H1 (cell line): Measurements from ENCODE around the gene SEH1L. TPM values are rescaled to one million over a fixed set of nuclear protein-coding genes. Genes with fewer than 3 reads are reported as not detected.

ENCODE experiments used
- CTCF ChIA-PET: fragments of 300-600 bp; sonication (Branson Sonifier 250); formaldehyde crosslinking; loops from one replicate; lab custom pipeline; 2021; ENCODE audit not compliant: partially characterized antibody; lab: Charles Lee
- POLR2A ChIA-PET: fragments of 300-600 bp; sonication (Branson Sonifier 250); formaldehyde crosslinking; loops from one replicate; lab custom pipeline; 2021; ENCODE audit warnings: inconsistent platforms; ENCODE audit not compliant: partially characterized antibody; lab: Charles Lee
- DNase-seq, 2 experiments: peaks; one replicate each; pipeline versions ENCODE4 v3.0.0 to v3.0.0-alpha.2; 2010 to 2022; ENCODE audit warnings: low spot score in 2 of 2, low read depth in 1 of 2, mixed read lengths in 1 of 2
- FAIRE-seq: peaks from 2 replicates; lab custom pipeline; 2011; peaks lifted over from hg19 to GRCh38; lab: Jason Lieb, UNC
- H2AFZ ChIP-seq: 2 replicates; pipeline ENCODE4 v1.8.1; 2012; ENCODE audit warnings: low read length, inconsistent platforms
- H2AK5ac ChIP-seq: 2 replicates; pipeline ENCODE4 v1.6.1; 2013; ENCODE audit warnings: low read depth, low read length
- H2BK120ac ChIP-seq: replicated peaks from 2 replicates; pipeline ENCODE3; 2013; ENCODE audit warnings: low read depth, low read length, inconsistent platforms
- H2BK12ac ChIP-seq: 2 replicates; pipeline ENCODE4 v1.6.1; 2013; ENCODE audit warnings: low read depth, low read length
- H2BK15ac ChIP-seq: 2 replicates; pipeline ENCODE4 v1.6.1; 2013; ENCODE audit warnings: low read length
- H2BK20ac ChIP-seq: 2 replicates; pipeline ENCODE4 v1.6.1; 2013; ENCODE audit warnings: low read length
- H2BK5ac ChIP-seq: 2 replicates; pipeline ENCODE4 v1.6.1; 2013; ENCODE audit warnings: low read depth, low read length
- H3K14ac ChIP-seq: 2 replicates; pipeline ENCODE4 v1.6.1; 2013; ENCODE audit warnings: inconsistent platforms; ENCODE audit not compliant: insufficient read length
- H3K18ac ChIP-seq: 2 replicates; pipeline ENCODE4 v1.6.1; 2013; ENCODE audit warnings: low read length; ENCODE audit errors: extremely low read depth
- H3K23ac ChIP-seq: 2 replicates; pipeline ENCODE4 v1.6.1; 2013; ENCODE audit warnings: inconsistent platforms; ENCODE audit not compliant: insufficient read length
- H3K23me2 ChIP-seq: 2 replicates; pipeline ENCODE4 v1.6.1; 2013; ENCODE audit warnings: low read depth, low read length
- H3K27ac ChIP-seq: 2 replicates; pipeline ENCODE4 v1.6.1; 2011; ENCODE audit warnings: low read depth, low read length, inconsistent platforms
- H3K27me3 ChIP-seq, 4 experiments: replicated peaks in 1 of 4; 1 replicate in 1 of 4; 2 replicates in 3 of 4; pipeline versions ENCODE4 v1.6.1 to v1.8.1; 2011 to 2013; ENCODE audit warnings: low read length in 3 of 4, mild to moderate bottlenecking in 3 of 4, inconsistent platforms in 2 of 4, mixed read lengths in 2 of 4, moderate library complexity in 1 of 4; ENCODE audit not compliant: control insufficient read depth in 3 of 4, insufficient read depth in 3 of 4; ENCODE audit errors: extremely low read depth in 1 of 4
- H3K36me3 ChIP-seq, 4 experiments: 2 replicates each; pipeline versions ENCODE4 v1.6.1 to v1.8.1; 2011 to 2013; ENCODE audit warnings: mild to moderate bottlenecking in 4 of 4, low read length in 3 of 4, moderate library complexity in 2 of 4, control low read depth in 1 of 4, inconsistent platforms in 1 of 4; ENCODE audit not compliant: insufficient read depth in 4 of 4, control insufficient read depth in 2 of 4
- H3K4ac ChIP-seq: replicated peaks from 2 replicates; pipeline ENCODE3; 2013; ENCODE audit warnings: low read length, low read depth, mixed read lengths, inconsistent platforms; ENCODE audit not compliant: insufficient read length
- H3K4me1 ChIP-seq, 4 experiments: replicated peaks in 1 of 4; 1 replicate in 1 of 4; 2 replicates in 3 of 4; pipeline versions ENCODE4 v1.6.1 to v1.8.1; 2011 to 2013; ENCODE audit warnings: low read length in 3 of 4, inconsistent platforms in 2 of 4, mixed read lengths in 1 of 4; ENCODE audit not compliant: insufficient read depth in 4 of 4, control insufficient read depth in 3 of 4
- H3K4me2 ChIP-seq, 2 experiments: 2 replicates each; pipeline versions ENCODE4 v1.6.1 to v1.8.1; 2011 to 2013; ENCODE audit warnings: low read depth in 2 of 2, low read length in 2 of 2, control low read depth in 1 of 2, inconsistent platforms in 1 of 2, mild to moderate bottlenecking in 1 of 2; ENCODE audit not compliant: insufficient read depth in 1 of 2
- H3K4me3 ChIP-seq, 4 experiments: fragments of 200-600, 300-600 bp in 1 of 4; sonication (generic), shearing (Covaris generic), sonication (Bioruptor Twin) in 1 of 4; 2 replicates each; pipeline versions ENCODE4 v1.5.1 to v1.8.1; 2011 to 2016; ENCODE audit warnings: low read length in 4 of 4, low read depth in 3 of 4, control low read depth in 2 of 4, inconsistent platforms in 2 of 4, mild to moderate bottlenecking in 2 of 4, mixed read lengths in 1 of 4, moderate library complexity in 1 of 4; ENCODE audit not compliant: insufficient read depth in 2 of 4; ENCODE audit errors: extremely low read depth in 1 of 4
- H3K56ac ChIP-seq: replicated peaks from 2 replicates; pipeline ENCODE3; 2013; ENCODE audit warnings: low read depth, mild to moderate bottlenecking, mixed read lengths, low read length, inconsistent platforms; ENCODE audit not compliant: insufficient read length
- H3K79me1 ChIP-seq: 2 replicates; pipeline ENCODE4 v1.6.1; 2013; ENCODE audit warnings: low read depth, low read length, control low read depth
- H3K79me2 ChIP-seq, 2 experiments: 2 replicates each; pipeline versions ENCODE4 v1.6.1 to v1.8.1; 2012 to 2013; ENCODE audit warnings: low read length in 2 of 2, mild to moderate bottlenecking in 2 of 2, inconsistent platforms in 1 of 2; ENCODE audit not compliant: insufficient read depth in 2 of 2, control insufficient read depth in 1 of 2
- H3K9ac ChIP-seq, 4 experiments: replicated peaks in 1 of 4; 1 replicate in 1 of 4; 2 replicates in 3 of 4; pipeline versions ENCODE4 v1.6.1 to v1.8.1; 2011 to 2013; ENCODE audit warnings: low read depth in 3 of 4, low read length in 3 of 4, control low read depth in 2 of 4, mild to moderate bottlenecking in 2 of 4, moderate library complexity in 2 of 4, inconsistent platforms in 1 of 4; ENCODE audit errors: extremely low read depth in 1 of 4
- H3K9me3 ChIP-seq, 2 experiments: 2 replicates each; pipeline versions ENCODE4 v1.6.1 to v1.8.1; 2012 to 2013; ENCODE audit warnings: mild to moderate bottlenecking in 2 of 2, moderate library complexity in 2 of 2, control low read depth in 1 of 2, inconsistent platforms in 1 of 2, low read depth in 1 of 2, low read length in 1 of 2, mixed read lengths in 1 of 2; ENCODE audit not compliant: insufficient read depth in 2 of 2
- H4K20me1 ChIP-seq, 2 experiments: replicated peaks in 1 of 2; 2 replicates each; pipeline versions ENCODE3 to v1.8.1; 2011 to 2013; ENCODE audit warnings: inconsistent platforms in 2 of 2, low read length in 2 of 2, mild to moderate bottlenecking in 1 of 2; ENCODE audit not compliant: insufficient read depth in 2 of 2, control insufficient read depth in 1 of 2
- H4K5ac ChIP-seq: 2 replicates; pipeline ENCODE4 v1.6.1; 2013; ENCODE audit warnings: low read length, low read depth, mixed read lengths, inconsistent platforms; ENCODE audit not compliant: insufficient read length
- H4K8ac ChIP-seq: 2 replicates; pipeline ENCODE4 v1.8.0; 2013; ENCODE audit warnings: mild to moderate bottlenecking, moderate library complexity, low read length, inconsistent platforms; ENCODE audit not compliant: insufficient read depth; ENCODE audit errors: extremely low read depth
- H4K91ac ChIP-seq: replicated peaks from 2 replicates; pipeline ENCODE3; 2013; ENCODE audit warnings: low read length, mixed read lengths, inconsistent platforms; ENCODE audit not compliant: insufficient read length
- CREB1 ChIP-seq: IDR thresholded peaks from 2 replicates; pipeline ENCODE4 v1.6.1; 2012; ENCODE audit warnings: inconsistent platforms
- FOSL1 ChIP-seq: IDR thresholded peaks from 2 replicates; pipeline ENCODE4 v1.6.1; 2011; ENCODE audit warnings: mild to moderate bottlenecking, low read depth, low read length, moderate library complexity; ENCODE audit not compliant: insufficient read depth
- KDM4A ChIP-seq: IDR thresholded peaks from one replicate; pipeline ENCODE4 v1.7.1; 2012; ENCODE audit warnings: low read depth, mild to moderate bottlenecking, moderate library complexity, low read length, inconsistent platforms; ENCODE audit not compliant: severe bottlenecking
- POU5F1 ChIP-seq: IDR thresholded peaks from 2 replicates; pipeline ENCODE4 v1.6.1; 2011; ENCODE audit warnings: low read depth, mild to moderate bottlenecking, low read length, moderate library complexity
- RXRA ChIP-seq: IDR thresholded peaks from 2 replicates; pipeline ENCODE4 v1.6.1; 2011; ENCODE audit warnings: low read depth, mild to moderate bottlenecking, low read length, moderate library complexity; ENCODE audit not compliant: insufficient read depth
- SP2 ChIP-seq: IDR thresholded peaks from 2 replicates; pipeline ENCODE4 v1.6.1; 2012; ENCODE audit warnings: mild to moderate bottlenecking, low read length, inconsistent platforms
- TCF12 ChIP-seq: IDR thresholded peaks from 2 replicates; pipeline ENCODE4 v1.6.1; 2011; ENCODE audit warnings: low read depth, mild to moderate bottlenecking, low read length
- WGBS, 2 experiments: shearing (Covaris generic) in 1 of 2; methylation state at CpG; one replicate each; pipeline versions ENCODE4 v1.1.6 to v1.1.7; 2013 to 2015; ENCODE audit warnings: low lambda C conversion rate in 2 of 2, mixed read lengths in 2 of 2, inconsistent platforms in 1 of 2, low coverage in 1 of 2, missing lambda C conversion rate in 1 of 2; ENCODE audit not compliant: insufficient replicate concordance in 2 of 2, insufficient coverage in 1 of 2, insufficient read length in 1 of 2; ENCODE audit errors: extremely low coverage in 1 of 2, missing lambda C conversion rate in 1 of 2; 5-methylcytosine and 5-hydroxymethylcytosine counted together
- polyA plus RNA-seq, 7 experiments: library from polyadenylated mRNA; depleted of rRNA in 3 of 7; stranded (reverse) in 5 of 7; unstranded in 2 of 7; fragments of >200 nt in 5 of 7; fragments of 200-250 nt in 2 of 7; gene quantifications; 1 replicate in 5 of 7; 2 replicates in 1 of 7; 4 replicates in 1 of 7; pipeline versions ENCODE4 v1.2.1 to v1.2.3, GENCODE V29; 2011 to 2013; ENCODE audit warnings: missing spikeins in 2 of 7, mixed read lengths in 2 of 7
- total RNA-seq: library from RNA; stranded (reverse); fragmentation: NEBNext Ultra II Directional; extraction: Animal tissue kit (Norgen Biotek cat#: 25700); gene quantifications from 2 replicates; pipeline ENCODE4 v1.2.1, GENCODE V29; 2021

The SEH1L gene
- total and polyA plus RNA-seq, 2 of the 8 experiments (the other 6 are each of a cell fraction or from before 2014, with no cell fraction given) = 41.7 to 96.7 TPM

DNA sequence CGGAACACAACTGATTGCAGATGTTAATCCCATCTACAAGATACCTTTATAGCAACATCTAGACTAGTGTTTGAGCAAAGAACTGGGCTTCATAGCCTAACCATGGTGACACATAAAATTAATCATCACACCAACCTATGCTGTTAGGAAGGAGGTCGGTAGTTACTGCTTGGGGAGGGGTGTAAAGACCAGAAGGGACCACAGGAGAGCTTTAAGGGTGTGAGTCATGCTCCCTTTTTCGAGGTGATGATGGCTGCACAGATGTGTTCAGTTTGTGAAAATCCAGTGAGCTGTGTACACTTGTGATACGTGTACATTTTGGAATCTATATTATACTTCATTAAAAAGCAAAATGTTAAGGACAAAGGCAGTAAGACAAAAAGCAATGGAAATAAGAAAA lies 4.6 kb upstream of the SEH1L start:
- Histone ChIP-seq H3K4me3 (no peak overlapping the region), H3K79me2 (no peaks in the 10 kb centered on the region), H3K4me2 (no peak overlapping the region), H4K91ac (no peak overlapping the region), H3K9ac (no peak overlapping the region), H3K18ac (no peak overlapping the region), H2BK15ac (no peak overlapping the region), H4K5ac (no peak overlapping the region), H3K23me2 (peaks cover 7% of the 10 kb centered on the region), H2AFZ (no peak overlapping the region), H3K36me3 (no peaks in the 10 kb centered on the region), H3K4me1 (peaks cover 0 to 3% (median under 1%) of the 10 kb centered on the region in 4 experiments; a peak in 2 of 7 replicates), H2AK5ac (no peak overlapping the region), H3K79me1 (no peaks in the 10 kb centered on the region), H2BK5ac (no peak overlapping the region), H3K14ac (no peak overlapping the region), H3K27ac (no peak overlapping the region), H2BK12ac (no peak overlapping the region), H3K23ac (no peak overlapping the region), H3K27me3 (no peaks in the 10 kb centered on the region), H3K4ac (no peak overlapping the region), H2BK20ac (no peak overlapping the region), H3K9me3 (no peaks in the 10 kb centered on the region), H4K8ac (no peak overlapping the region), H2BK120ac (no peak overlapping the region), H3K56ac (no peak overlapping the region), H4K20me1 (no peaks in the 10 kb centered on the region)
- DNase-seq (no peak), FAIRE-seq (no peak)
- ChIA-PET POLR2A (interaction anchor here (0.8 to 0.9 kb wide), 2 partner anchors 18 to 174 kb away, joined by 3 read pairs; no protein-coding TSS in a partner anchor), CTCF (interaction anchor here (1.5 to 2.9 kb wide), 4 partner anchors 9 to 216 kb away, joined by 3 to 16 read pairs (median 4); no protein-coding TSS in a partner anchor)
- 89% methylated on average over 4 of the region's 4 CpGs; no CpG with 5 or more reads in 1 of the 2 experiments for WGBS, 2 experiments
- TF ChIP-seq TCF12 (no peak), CREB1 (no peak), SP2 (no peak), FOSL1 (no peak), KDM4A (no peak), POU5F1 (no peak), RXRA (no peak)
